ENCODE results near the gene POLK. TPM values are rescaled to one million over a fixed set of nuclear protein-coding genes. Genes with fewer than 3 reads are reported as not detected.

The POLK gene
- total RNA-seq = 10 to 100 TPM; 26.8 to 29.0 TPM

DNA sequence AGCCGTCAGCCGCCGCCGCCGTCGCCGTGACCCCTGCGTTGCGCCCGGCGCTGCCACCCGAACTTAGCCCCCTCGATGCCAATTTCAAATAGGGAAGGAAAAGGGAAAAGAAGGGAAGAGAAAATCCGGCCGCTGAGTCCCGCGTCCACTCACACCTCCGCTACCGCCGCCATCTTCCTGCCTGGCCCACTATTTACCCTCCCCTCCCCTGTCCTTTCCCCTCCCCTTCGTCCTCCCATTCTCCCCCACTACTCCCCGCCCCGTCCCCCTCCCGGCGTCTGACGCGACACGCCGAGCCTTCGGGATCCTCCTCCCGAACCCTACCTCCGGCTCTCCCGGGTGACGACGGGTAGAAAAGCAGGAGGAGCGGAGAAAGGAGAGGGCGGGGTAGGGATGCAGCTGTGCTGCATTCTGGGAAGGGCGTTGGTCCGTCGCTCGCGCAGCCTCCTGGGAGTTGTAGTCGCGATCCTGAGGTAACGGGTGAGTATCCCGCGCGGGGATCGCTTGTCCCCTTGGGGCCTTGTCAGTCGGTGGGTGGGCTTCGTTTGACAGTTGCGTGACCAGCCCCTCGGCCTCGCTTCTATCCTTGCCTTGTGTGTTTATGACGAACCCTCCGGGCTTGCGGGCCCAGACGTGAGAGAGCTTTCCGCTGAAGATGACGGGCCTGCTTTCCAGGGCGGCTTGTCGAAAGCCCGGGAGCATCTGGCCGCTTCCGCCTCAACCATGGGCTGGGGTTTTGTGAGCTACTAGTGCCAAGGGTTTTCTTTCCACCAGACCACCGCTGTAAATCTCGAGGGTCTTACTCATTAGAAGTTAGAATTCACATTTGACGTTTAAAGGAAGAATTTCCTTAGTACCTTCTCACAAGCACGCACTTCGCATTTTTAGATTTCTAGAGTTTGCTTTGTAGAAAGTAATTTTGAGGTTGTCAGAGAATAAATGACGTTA lies at the start of gene POLK, which contains the start of gene CERT1:
POLK (plus strand) TSS at position 457 of the 948 bp plus-strand sequence.
CERT1 (minus strand) TSS at position 195 of the 948 bp plus-strand sequence. CDS start 422 bp downstream, outside the sequence.
- intact Hi-C loops (cut with micrococcal nuclease) = loop anchor here (1.0 to 10.0 kb wide), 16 partner anchors 13 to 1033 kb away; partner anchors contain the start of genes FAM169A, GFM2, HMGCR and NSA2
- CTCF ChIA-PET = no interaction called here
- peak; percentile 99 for DNase-seq
- peak within 1 kb of the TSS; percentile 89 for H3K27ac Mint-ChIP-seq
- H3K36me3 Mint-ChIP-seq (ENCODE audit: low read depth) = peaks cover 8% of the 10 kb centered on the region
- no peaks in the 10 kb centered on the region for H3K27me3 Mint-ChIP-seq (ENCODE audit: low read depth)
- H3K9me3 Mint-ChIP-seq = no peaks in the 10 kb centered on the region
- H3K4me1 Mint-ChIP-seq (ENCODE audit: low read depth) = peaks cover 53% of the 10 kb centered on the region
- peak within 1 kb of the TSS; percentile 96 for H3K4me3 Mint-ChIP-seq

- peaks cover 45% of the 10 kb centered on the region for H3K4me1 Mint-ChIP-seq (ENCODE audit: low read depth)
- no peaks in the 10 kb centered on the region for H3K27me3 Mint-ChIP-seq (ENCODE audit: low read depth)
- no peak for DNase-seq
- CTCF ChIA-PET = no interaction called here
- H3K9me3 Mint-ChIP-seq = peaks cover 6% of the 10 kb centered on the region
- H3K27ac Mint-ChIP-seq = no peak overlapping the region
- intact Hi-C loops (cut with micrococcal nuclease) = no loop called here
- H3K36me3 Mint-ChIP-seq (ENCODE audit: low read depth) = peaks cover 9% of the 10 kb centered on the region
- H3K4me3 Mint-ChIP-seq = no peak overlapping the region
Measured at GRCh38 chr5:75463726-75464125, 48.0 kb upstream of the POLK start.

GRCh38 chr5:75465480-75465879 lies 46.2 kb upstream of the POLK start:
- DNase-seq = no peak
- H3K4me1 Mint-ChIP-seq (ENCODE audit: low read depth) = peaks cover 45% of the 10 kb centered on the region
- H3K27ac Mint-ChIP-seq = no peak overlapping the region
- no peak overlapping the region for H3K4me3 Mint-ChIP-seq
- H3K27me3 Mint-ChIP-seq (ENCODE audit: low read depth) = no peaks in the 10 kb centered on the region
- peaks cover 18% of the 10 kb centered on the region for H3K9me3 Mint-ChIP-seq
- H3K36me3 Mint-ChIP-seq (ENCODE audit: low read depth) = peaks cover 15% of the 10 kb centered on the region
- CTCF ChIA-PET = interaction anchor here (1.0 kb wide), 1 partner anchor 9 kb away, joined by 3 read pairs; no protein-coding TSS in a partner anchor
- intact Hi-C loops (cut with micrococcal nuclease) = no loop called here

GRCh38 chr5:75466006-75466716 lies 45.5 kb upstream of the POLK start:
- intact Hi-C loops (cut with micrococcal nuclease) = no loop called here
- no peak for DNase-seq
- H3K36me3 Mint-ChIP-seq (ENCODE audit: low read depth) = peaks cover 22% of the 10 kb centered on the region
- peaks cover 24% of the 10 kb centered on the region for H3K9me3 Mint-ChIP-seq
- H3K27ac Mint-ChIP-seq = no peak overlapping the region
- peaks cover 42% of the 10 kb centered on the region for H3K4me1 Mint-ChIP-seq (ENCODE audit: low read depth)
- no peaks in the 10 kb centered on the region for H3K27me3 Mint-ChIP-seq (ENCODE audit: low read depth)
- CTCF ChIA-PET = interaction anchor here (1.0 kb wide), 1 partner anchor 10 kb away, joined by 3 read pairs; no protein-coding TSS in a partner anchor
- H3K4me3 Mint-ChIP-seq = no peak overlapping the region

DNA sequence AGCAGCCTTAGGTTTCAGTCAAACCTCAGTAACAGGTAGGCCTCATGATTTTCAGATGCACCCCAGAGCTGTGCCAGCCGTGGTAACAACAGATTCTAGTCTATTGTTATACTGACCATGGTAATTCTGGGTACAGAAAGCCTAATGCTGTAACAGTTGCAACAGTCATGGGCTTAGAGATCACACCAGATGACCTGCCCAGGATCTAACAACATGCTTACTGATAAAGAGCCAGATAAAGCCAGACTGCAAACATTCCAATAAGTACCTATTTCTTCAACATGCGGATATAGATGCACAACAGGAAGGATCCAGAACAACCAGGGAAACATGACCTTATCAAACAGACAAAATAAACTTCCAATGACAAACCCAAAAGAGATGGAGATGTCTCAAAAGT lies 43.1 kb upstream of the POLK start:
- Mint-ChIP-seq H3K36me3 (ENCODE audit: low read depth) (peaks cover 28% of the 10 kb centered on the region), H3K4me1 (ENCODE audit: low read depth) (peaks cover 30% of the 10 kb centered on the region), H3K4me3 (no peak overlapping the region), H3K27ac (no peak overlapping the region), H3K27me3 (ENCODE audit: low read depth) (no peaks in the 10 kb centered on the region), H3K9me3 (peaks cover 24% of the 10 kb centered on the region)
- CTCF ChIA-PET = no interaction called here
- intact Hi-C loops (cut with micrococcal nuclease) = no loop called here
- DNase-seq = no peak

GRCh38 chr5:75469017-75469416 lies 42.7 kb upstream of the POLK start:
- H3K4me1 Mint-ChIP-seq (ENCODE audit: low read depth) = peaks cover 26% of the 10 kb centered on the region
- H3K27me3 Mint-ChIP-seq (ENCODE audit: low read depth) = no peaks in the 10 kb centered on the region
- no peak for DNase-seq
- peaks cover 28% of the 10 kb centered on the region for H3K36me3 Mint-ChIP-seq (ENCODE audit: low read depth)
- intact Hi-C loops (cut with micrococcal nuclease) = no loop called here
- CTCF ChIA-PET = no interaction called here
- H3K4me3 Mint-ChIP-seq = no peak overlapping the region
- H3K27ac Mint-ChIP-seq = no peak overlapping the region
- H3K9me3 Mint-ChIP-seq = peaks cover 24% of the 10 kb centered on the region

- CTCF ChIA-PET = no interaction called here
- no peak overlapping the region for H3K4me3 Mint-ChIP-seq
- peaks cover 24% of the 10 kb centered on the region for H3K9me3 Mint-ChIP-seq
Measured at GRCh38 chr5:75471193-75471592, 40.5 kb upstream of the POLK start.

GRCh38 chr5:75472973-75473372 lies 38.7 kb upstream of the POLK start:
- CTCF ChIA-PET = no interaction called here
- DNase-seq = no peak
- peaks cover 4% of the 10 kb centered on the region for H3K4me1 Mint-ChIP-seq (ENCODE audit: low read depth)
- H3K27me3 Mint-ChIP-seq (ENCODE audit: low read depth) = no peaks in the 10 kb centered on the region
- no peak overlapping the region for H3K4me3 Mint-ChIP-seq
- H3K9me3 Mint-ChIP-seq = peaks cover 23% of the 10 kb centered on the region
- intact Hi-C loops (cut with micrococcal nuclease) = no loop called here
- no peak overlapping the region for H3K27ac Mint-ChIP-seq
- peaks cover 37% of the 10 kb centered on the region for H3K36me3 Mint-ChIP-seq (ENCODE audit: low read depth)

More at GRCh38 chr5:75471193-75471592, 40.5 kb upstream of the POLK start:
- Mint-ChIP-seq H3K36me3 (ENCODE audit: low read depth) (peaks cover 37% of the 10 kb centered on the region), H3K27me3 (ENCODE audit: low read depth) (no peaks in the 10 kb centered on the region), H3K27ac (no peak overlapping the region), H3K4me1 (ENCODE audit: low read depth) (peaks cover 11% of the 10 kb centered on the region)
- intact Hi-C loops (cut with micrococcal nuclease) = no loop called here
- no peak for DNase-seq

GRCh38 chr5:75473463-75473862 lies 38.2 kb upstream of the POLK start:
- Mint-ChIP-seq H3K4me1 (ENCODE audit: low read depth) (peaks cover 5% of the 10 kb centered on the region), H3K36me3 (ENCODE audit: low read depth) (peaks cover 37% of the 10 kb centered on the region), H3K27me3 (ENCODE audit: low read depth) (no peaks in the 10 kb centered on the region), H3K9me3 (peaks cover 21% of the 10 kb centered on the region), H3K27ac (no peak overlapping the region), H3K4me3 (no peak overlapping the region)
- intact Hi-C loops (cut with micrococcal nuclease) = no loop called here
- DNase-seq = no peak
- CTCF ChIA-PET = no interaction called here

DNA sequence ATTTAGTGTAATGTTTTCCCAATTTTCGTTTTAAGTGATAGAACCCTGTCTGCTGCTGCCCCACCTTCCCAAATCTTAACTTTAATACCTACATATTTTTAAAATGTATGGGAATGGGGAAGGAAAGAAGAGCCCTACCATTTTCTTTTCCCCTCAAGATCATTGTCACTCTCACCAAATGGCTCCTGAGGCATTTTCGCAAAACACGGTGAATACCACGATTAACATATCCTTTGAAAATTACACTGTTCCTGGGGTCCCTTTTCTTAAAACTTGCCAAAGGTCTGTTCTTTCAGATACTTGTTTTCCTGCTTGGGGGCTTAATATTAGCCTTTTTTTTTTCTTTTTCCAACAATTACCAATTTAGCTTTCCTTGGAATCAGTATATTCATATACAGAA lies 36.3 kb upstream of the POLK start:
- peaks cover 26% of the 10 kb centered on the region for H3K36me3 Mint-ChIP-seq (ENCODE audit: low read depth)
- intact Hi-C loops (cut with micrococcal nuclease) = no loop called here
- peaks cover 7% of the 10 kb centered on the region for H3K9me3 Mint-ChIP-seq
- no peak overlapping the region for H3K27ac Mint-ChIP-seq
- H3K27me3 Mint-ChIP-seq (ENCODE audit: low read depth) = no peaks in the 10 kb centered on the region
- H3K4me3 Mint-ChIP-seq = no peak overlapping the region
- H3K4me1 Mint-ChIP-seq (ENCODE audit: low read depth) = peaks cover 10% of the 10 kb centered on the region
- CTCF ChIA-PET = interaction anchor here (0.6 to 0.8 kb wide), 2 partner anchors 18 to 417 kb away, joined by 3 to 5 read pairs; no protein-coding TSS in a partner anchor
- no peak for DNase-seq

DNA sequence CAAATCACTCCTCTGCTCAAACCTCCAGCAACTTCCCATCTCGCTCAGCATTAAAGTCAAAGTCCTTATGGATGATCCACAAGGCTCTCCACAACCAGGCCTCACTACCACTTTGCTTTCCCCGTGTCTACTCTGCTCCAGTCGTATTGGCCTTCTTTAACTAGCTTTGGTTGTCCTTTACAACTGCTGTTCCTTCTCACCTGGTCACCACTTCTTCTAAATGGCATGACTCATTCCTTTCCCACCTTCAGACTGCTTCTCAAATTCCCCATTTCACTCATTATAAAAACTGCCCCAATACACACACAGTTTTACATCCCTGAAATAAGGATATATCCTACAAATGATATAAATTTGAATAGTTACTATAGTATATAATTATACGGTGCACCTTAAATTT lies 30.7 kb upstream of the POLK start:
- H3K4me1 Mint-ChIP-seq (ENCODE audit: low read depth) = peaks cover 27% of the 10 kb centered on the region
- H3K36me3 Mint-ChIP-seq (ENCODE audit: low read depth) = peaks cover 31% of the 10 kb centered on the region
- no peak for DNase-seq
- CTCF ChIA-PET = interaction anchor here (1.0 kb wide), 1 partner anchor 62 kb away, joined by 3 read pairs; no protein-coding TSS in a partner anchor
- H3K27ac Mint-ChIP-seq = no peak overlapping the region
- H3K9me3 Mint-ChIP-seq = peaks cover 14% of the 10 kb centered on the region
- no peak overlapping the region for H3K4me3 Mint-ChIP-seq
- H3K27me3 Mint-ChIP-seq (ENCODE audit: low read depth) = no peaks in the 10 kb centered on the region
- intact Hi-C loops (cut with micrococcal nuclease) = no loop called here

- intact Hi-C loops (cut with micrococcal nuclease) = no loop called here
- H3K4me3 Mint-ChIP-seq = no peak overlapping the region
- H3K4me1 Mint-ChIP-seq (ENCODE audit: low read depth) = peaks cover 30% of the 10 kb centered on the region
- peaks cover 27% of the 10 kb centered on the region for H3K9me3 Mint-ChIP-seq
- no peak overlapping the region for H3K27ac Mint-ChIP-seq
- CTCF ChIA-PET = no interaction called here
- DNase-seq = no peak
- peaks cover 40% of the 10 kb centered on the region for H3K36me3 Mint-ChIP-seq (ENCODE audit: low read depth)
- no peaks in the 10 kb centered on the region for H3K27me3 Mint-ChIP-seq (ENCODE audit: low read depth)
Measured at GRCh38 chr5:75482482-75482881, 29.2 kb upstream of the POLK start.

Measured in activated naive CD4-positive, alpha-beta T cell treated with anti-CD3 and anti-CD28 coated beads for 36 hours (primary cell).